Calu3 (cell line): ENCODE results near the gene ZNF407. TPM values are rescaled to one million over a fixed set of nuclear protein-coding genes. Genes with fewer than 3 reads are reported as not detected.

ENCODE experiments used
- BruUV-seq: library from RNA; stranded (reverse); fragments of 400-500 nt; replicated peaks from 2 replicates; lab custom pipeline; 2021; lab: Mats Ljungman, UMichigan
- CTCF ChIA-PET: fragments of 300-600 bp; sonication (Branson Sonifier 250); formaldehyde crosslinking; loops from one replicate; lab custom pipeline; 2022; ENCODE audit warnings: antibody characterized with exemption; lab: Charles Lee
- DNase-seq: peaks from one replicate; pipeline ENCODE4 v3.0.0; 2022
- H3K27ac Mint-ChIP-seq: one replicate; pipeline ENCODE4 v1.8.0; 2022; ENCODE audit warnings: mixed read lengths; ENCODE audit not compliant: unreplicated experiment
- H3K27me3 Mint-ChIP-seq: one replicate; pipeline ENCODE4 v1.8.0; 2022; ENCODE audit warnings: mixed read lengths; ENCODE audit not compliant: unreplicated experiment
- H3K36me3 Mint-ChIP-seq: one replicate; pipeline ENCODE4 v1.8.0; 2022; ENCODE audit warnings: mild to moderate bottlenecking, moderate library complexity, mixed read lengths; ENCODE audit not compliant: insufficient read depth, unreplicated experiment
- H3K4me1 Mint-ChIP-seq: one replicate; pipeline ENCODE4 v1.8.0; 2022; ENCODE audit warnings: mild to moderate bottlenecking, low read depth, mixed read lengths; ENCODE audit not compliant: unreplicated experiment
- H3K4me3 Mint-ChIP-seq: one replicate; pipeline ENCODE4 v1.8.0; 2022; ENCODE audit warnings: mild to moderate bottlenecking, low read depth, moderate library complexity, mixed read lengths; ENCODE audit not compliant: unreplicated experiment
- H3K9me3 Mint-ChIP-seq: one replicate; pipeline ENCODE4 v1.8.0; 2022; ENCODE audit warnings: low read depth, mixed read lengths; ENCODE audit not compliant: unreplicated experiment
- CTCF ChIP-seq: fragments of 200-600 bp; IDR thresholded peaks from one replicate; pipeline ENCODE4 v1.8.0; 2022; ENCODE audit warnings: antibody characterized with exemption; ENCODE audit not compliant: unreplicated experiment
- intact Hi-C: fragments of 100-400 bp; cut with micrococcal nuclease; formaldehyde crosslinking; loops from one replicate; pipeline ENCODE4 v1.10.0; 2022; ENCODE audit not compliant: unreplicated experiment
- total RNA-seq: library from RNA; stranded (reverse); gene quantifications from 2 replicates; pipeline ENCODE4 v1.2.3, GENCODE V29; 2022

Gene ZNF407
- total RNA-seq, 1 experiment from 2014 or later, result 17.4 TPM

- H3K4me3 Mint-ChIP-seq, result no peak overlapping the region
- peaks cover 35% of the 10 kb centered on the region for H3K27me3 Mint-ChIP-seq
- CTCF ChIA-PET, result no interaction called here
- intact Hi-C loops, result no loop called here
- DNase-seq, result no peak
- no TSS peak for BruUV-seq
- H3K9me3 Mint-ChIP-seq, result no peaks in the 10 kb centered on the region
- TF ChIP-seq CTCF, result no peak
- H3K4me1 Mint-ChIP-seq, result no peaks in the 10 kb centered on the region
- H3K27ac Mint-ChIP-seq, result no peak overlapping the region
- no peaks in the 10 kb centered on the region for H3K36me3 Mint-ChIP-seq
Measured at GRCh38 chr18:75112186-75113096, 514.8 kb downstream of the ZNF407 start.

- no peak for TF ChIP-seq CTCF
- H3K4me3 Mint-ChIP-seq, result no peak overlapping the region
- CTCF ChIA-PET, result no interaction called here
- intact Hi-C loops, result no loop called here
- DNase-seq, result no peak
- no peaks in the 10 kb centered on the region for H3K9me3 Mint-ChIP-seq
- H3K27me3 Mint-ChIP-seq, result peaks cover 35% of the 10 kb centered on the region
- H3K4me1 Mint-ChIP-seq, result no peaks in the 10 kb centered on the region
- no peak overlapping the region for H3K27ac Mint-ChIP-seq
- BruUV-seq, result no TSS peak
- no peaks in the 10 kb centered on the region for H3K36me3 Mint-ChIP-seq
Measured at GRCh38 chr18:75113455-75113854, 515.8 kb downstream of the ZNF407 start.

GRCh38 chr18:75114231-75114764, 516.6 kb downstream of the ZNF407 start:
- TF ChIP-seq CTCF, result no peak
- intact Hi-C loops, result no loop called here
- CTCF ChIA-PET, result no interaction called here
- H3K36me3 Mint-ChIP-seq, result no peaks in the 10 kb centered on the region
- no peak overlapping the region for H3K4me3 Mint-ChIP-seq
- no TSS peak for BruUV-seq
- H3K27ac Mint-ChIP-seq, result no peak overlapping the region
- H3K4me1 Mint-ChIP-seq, result no peaks in the 10 kb centered on the region
- DNase-seq, result no peak
- H3K27me3 Mint-ChIP-seq, result peaks cover 28% of the 10 kb centered on the region
- no peaks in the 10 kb centered on the region for H3K9me3 Mint-ChIP-seq

Other genes starting within 250 kb of the ZNF407 start
- not detected in 2 replicates for gene DIPK1C, start 140.6 kb upstream of the ZNF407 start, total RNA-seq
- gene CNDP2, start 101.5 kb upstream of the ZNF407 start, total RNA-seq, result 279 and 312 TPM in 2 replicates
- not detected in 2 replicates for gene CNDP1, start 63.4 kb upstream of the ZNF407 start, total RNA-seq